Endodermal cell (in vitro differentiated cells): Measurements from ENCODE around the gene FAM177A1. TPM values are rescaled to one million over a fixed set of nuclear protein-coding genes. Genes with fewer than 3 reads are reported as not detected.

Source experiments
- DNase-seq: peaks from one replicate; pipeline ENCODE4 v3.0.0-alpha.2; 2017
- H3K27ac ChIP-seq: 2 replicates; pipeline ENCODE4 v1.5.1; 2013; ENCODE audit warnings: mild to moderate bottlenecking, low read depth, low read length, moderate library complexity
- H3K27me3 ChIP-seq: 2 replicates; pipeline ENCODE4 v1.6.1; 2013; ENCODE audit warnings: mild to moderate bottlenecking, low read length, moderate library complexity; ENCODE audit not compliant: insufficient read depth, control insufficient read depth, poor library complexity, severe bottlenecking
- H3K36me3 ChIP-seq: 2 replicates; pipeline ENCODE4 v1.7.0; 2013; ENCODE audit warnings: mild to moderate bottlenecking, low read length, moderate library complexity; ENCODE audit not compliant: control insufficient read depth, insufficient read depth
- H3K4me1 ChIP-seq: one replicate; pipeline ENCODE4 v1.7.0; 2013; ENCODE audit warnings: low read length; ENCODE audit not compliant: control insufficient read depth, insufficient read depth
- H3K4me3 ChIP-seq: 2 replicates; pipeline ENCODE4 v1.5.1; 2013; ENCODE audit warnings: mild to moderate bottlenecking, low read length, moderate library complexity
- H3K9ac ChIP-seq: 2 replicates; pipeline ENCODE4 v1.6.1; 2013; ENCODE audit warnings: mild to moderate bottlenecking, low read length, moderate library complexity; ENCODE audit not compliant: poor library complexity, severe bottlenecking; ENCODE audit errors: extremely low read depth
- H3K9me3 ChIP-seq: 2 replicates; pipeline ENCODE4 v1.6.1; 2013; ENCODE audit warnings: mild to moderate bottlenecking, low read length, moderate library complexity; ENCODE audit not compliant: control insufficient read depth
- H3K27ac Mint-ChIP-seq: 2 replicates; pipeline ENCODE4 v1.8.0; 2020; ENCODE audit warnings: mixed read lengths
- H3K27me3 Mint-ChIP-seq: 2 replicates; pipeline ENCODE4 v1.8.0; 2021; ENCODE audit warnings: mild to moderate bottlenecking, mixed read lengths; ENCODE audit not compliant: insufficient read depth
- H3K36me3 Mint-ChIP-seq: 2 replicates; pipeline ENCODE4 v1.8.0; 2020; ENCODE audit warnings: low read depth, mixed read lengths
- H3K4me1 Mint-ChIP-seq: 2 replicates; pipeline ENCODE4 v1.8.0; 2020; ENCODE audit warnings: mixed read lengths
- H3K4me3 Mint-ChIP-seq: 2 replicates; pipeline ENCODE4 v1.8.0; 2020; ENCODE audit warnings: mild to moderate bottlenecking, moderate library complexity, mixed read lengths
- H3K9me3 Mint-ChIP-seq: 2 replicates; pipeline ENCODE4 v1.8.0; 2020; ENCODE audit warnings: mild to moderate bottlenecking, mixed read lengths
- CTCF ChIP-seq: fragments of 200-600 bp; sonication (generic); conservative IDR thresholded peaks from 2 replicates; pipeline ENCODE4 v1.5.0; 2021; ENCODE audit warnings: antibody characterized with exemption, mild to moderate bottlenecking
- WGBS, 2 experiments: methylation state at CpG; one replicate each; pipeline versions ENCODE4 v1.1.5 to v1.1.7; 2013; ENCODE audit warnings: missing lambda C conversion rate in 2 of 2, mixed read lengths in 1 of 2; ENCODE audit not compliant: insufficient coverage in 1 of 2, insufficient read length in 1 of 2; 5-methylcytosine and 5-hydroxymethylcytosine counted together
- total RNA-seq, 2 donors: library from RNA; stranded (reverse); fragmentation: NEBNext Ultra II Directional in 1 of 2; extraction: Animal tissue kit (Norgen Biotek cat#: 25700) in 1 of 2; gene quantifications; 2 replicates in 1 of 2; 3 replicates in 1 of 2; pipeline ENCODE4 v1.2.1, GENCODE V29; 2021

Gene FAM177A1
- total RNA-seq, 2 donors from 2014 or later = 74.8 to 92.3 TPM

- DNase-seq = peak; percentile 97
- no peak for TF ChIP-seq CTCF
- H3K4me3 ChIP-seq = peak within 1 kb of the TSS; percentile 93
- H3K4me1 ChIP-seq = no peaks in the 10 kb centered on the region
- H3K9me3 ChIP-seq = no peaks in the 10 kb centered on the region
- Mint-ChIP-seq H3K36me3 (peaks cover 18% of the 10 kb centered on the region), H3K27me3 (no peaks in the 10 kb centered on the region), H3K4me1 (peaks cover 15% of the 10 kb centered on the region), H3K4me3 (peak within 1 kb of the TSS; percentile 96), H3K9me3 (no peaks in the 10 kb centered on the region), H3K27ac (peak within 1 kb of the TSS; percentile 100)
- H3K9ac ChIP-seq = peak within 1 kb of the TSS; percentile 94
- no peaks in the 10 kb centered on the region for H3K27me3 ChIP-seq
- H3K27ac ChIP-seq = peak within 1 kb of the TSS; percentile 97
- 0% methylated on average over 36 to 57 of the region's 57 CpGs for WGBS, 2 experiments
- peaks cover 14% of the 10 kb centered on the region for H3K36me3 ChIP-seq
Measured at GRCh38 chr14:35121887-35122695, 76.0 kb downstream of the FAM177A1 start, which contains the start of the genes PPP2R3C and PRORP. Gene PPP2R3C, minus strand, starts transcription at chr14:35121990. Its CDS starts 31 bp downstream, at chr14:35121959. Gene PRORP, plus strand, starts transcription at chr14:35122552. Its CDS starts 694 bp downstream, at chr14:35123246.

DNA sequence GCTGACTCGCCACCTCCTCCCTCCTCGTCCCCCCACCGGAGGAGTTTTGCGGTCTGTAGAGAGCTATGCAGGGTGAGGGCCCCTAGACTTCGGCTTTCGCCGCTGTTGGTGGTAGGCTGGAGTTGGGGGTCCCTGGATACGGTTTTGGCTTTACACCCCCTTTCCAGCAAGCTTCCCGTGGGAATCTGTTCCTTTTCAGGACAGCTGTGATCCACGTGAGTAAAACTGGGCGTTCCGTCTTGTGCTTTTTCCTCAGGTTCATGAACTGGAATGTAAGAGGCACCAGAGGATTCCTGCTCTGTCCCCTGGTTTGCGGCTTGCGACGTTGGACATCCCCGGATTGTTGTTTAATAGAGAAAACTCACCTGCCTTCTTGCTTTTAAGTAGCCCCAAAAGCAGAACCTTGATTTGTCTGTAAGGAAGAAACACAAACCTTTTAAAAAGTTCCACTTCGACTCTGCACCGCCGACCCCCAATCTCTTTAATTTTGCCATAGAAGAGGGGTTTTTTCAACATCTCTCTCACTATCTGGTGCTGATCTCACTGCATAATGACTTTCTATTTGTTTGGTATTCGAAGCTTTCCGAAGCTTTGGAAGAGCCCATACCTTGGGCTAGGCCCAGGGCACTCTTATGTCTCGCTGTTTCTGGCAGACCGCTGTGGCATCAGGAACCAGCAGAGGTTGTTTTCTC is 76.8 kb downstream of the FAM177A1 start:
- Histone ChIP-seq H3K9ac (peak overlapping the region; percentile 94), H3K4me1 (no peaks in the 10 kb centered on the region), H3K36me3 (peaks cover 20% of the 10 kb centered on the region), H3K27ac (peak overlapping the region; percentile 97), H3K27me3 (no peaks in the 10 kb centered on the region), H3K9me3 (no peaks in the 10 kb centered on the region), H3K4me3 (peak overlapping the region; percentile 93)
- peak; percentile 47 for DNase-seq
- Mint-ChIP-seq H3K27ac (peak overlapping the region; percentile 100), H3K27me3 (no peaks in the 10 kb centered on the region), H3K4me1 (peaks cover 19% of the 10 kb centered on the region), H3K9me3 (no peaks in the 10 kb centered on the region), H3K4me3 (peak overlapping the region; percentile 96), H3K36me3 (peaks cover 18% of the 10 kb centered on the region)
- TF ChIP-seq CTCF = no peak
- 10 to 16% methylated on average over 14 to 20 of the region's 23 CpGs for WGBS, 2 experiments

DNA sequence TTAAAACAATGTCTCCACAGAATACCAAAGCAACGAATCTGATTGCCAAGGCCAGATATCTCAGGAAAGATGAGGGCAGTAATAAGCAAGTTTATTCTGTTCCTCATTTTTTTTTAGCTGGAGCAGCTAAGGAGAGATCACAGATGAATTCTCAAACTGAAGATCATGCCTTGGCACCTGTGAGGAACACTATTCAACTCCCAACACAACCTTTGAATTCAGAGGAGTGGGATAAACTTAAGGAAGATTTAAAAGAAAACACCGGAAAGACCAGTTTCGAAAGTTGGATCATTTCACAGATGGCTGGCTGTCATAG is 77.3 kb downstream of the FAM177A1 start:
- peaks cover 19% of the 10 kb centered on the region for H3K4me1 Mint-ChIP-seq
- peaks cover 25% of the 10 kb centered on the region for H3K36me3 ChIP-seq
- no peak for DNase-seq
- no peak overlapping the region for H3K27ac ChIP-seq
- peaks cover 23% of the 10 kb centered on the region for H3K36me3 Mint-ChIP-seq
- WGBS, 2 experiments = 64 to 65% methylated on average over 3 of the region's 3 CpGs
- no peaks in the 10 kb centered on the region for H3K4me1 ChIP-seq
- H3K4me3 Mint-ChIP-seq = peak overlapping the region; percentile 96
- H3K9me3 ChIP-seq = no peaks in the 10 kb centered on the region
- H3K27me3 ChIP-seq = no peaks in the 10 kb centered on the region
- peak overlapping the region; percentile 100 for H3K27ac Mint-ChIP-seq
- H3K9me3 Mint-ChIP-seq = no peaks in the 10 kb centered on the region
- no peaks in the 10 kb centered on the region for H3K27me3 Mint-ChIP-seq
- H3K4me3 ChIP-seq = peak overlapping the region; percentile 93
- peak overlapping the region; percentile 94 for H3K9ac ChIP-seq
- no peak for TF ChIP-seq CTCF
